A549 (cell line): ENCODE data around the gene EME2. TPM values are rescaled to one million over a fixed set of nuclear protein-coding genes. Genes with fewer than 3 reads are reported as not detected.

Source experiments
- ATAC-seq, 2 experiments: fragments of 200-7000 bp in 1 of 2; fragments of >200 bp in 1 of 2; cut with Nextera tagmentation in 1 of 2; cut with Tn5 transposase in 1 of 2; 3 replicates each; pipeline versions ENCODE4 v1.8.0 to v1.9.1; 2018 to 2020; ENCODE audit warnings: mild to moderate bottlenecking in 1 of 2, moderate library complexity in 1 of 2
- CTCF ChIA-PET: fragments of 300-600 bp; sonication (Branson Sonifier 250); formaldehyde crosslinking; extraction: SDS; loops from one replicate; lab custom pipeline; 2021; ENCODE audit warnings: antibody characterized with exemption, inconsistent platforms; lab: Yijun Ruan, JAX
- POLR2A ChIA-PET: fragments of 350-600 bp; formaldehyde crosslinking; extraction: SDS; loops from one replicate; lab custom pipeline; 2021; ENCODE audit warnings: antibody characterized with exemption, inconsistent platforms; lab: Yijun Ruan, JAX
- DNase-seq, 2 experiments: peaks; one replicate each; pipeline versions ENCODE4 v3.0.0 to v3.0.0-alpha.2; 2011 to 2016; ENCODE audit warnings: low read depth in 1 of 2, low spot score in 1 of 2
- FAIRE-seq: peaks from 2 replicates; lab custom pipeline; 2011; peaks lifted over from hg19 to GRCh38; lab: Jason Lieb, UNC
- H3K27ac ChIP-seq, 2 experiments: fragments of >200 bp; sonication (Bioruptor Twin); formaldehyde crosslinking; 3 replicates each; pipeline ENCODE4 v1.5.1; 2016 to 2017
- H3K4me1 ChIP-seq: fragments of >200 bp; sonication (Bioruptor Twin); formaldehyde crosslinking; 3 replicates; pipeline ENCODE4 v1.6.1; 2016
- H3K4me2 ChIP-seq: fragments of >200 bp; sonication (Bioruptor Twin); formaldehyde crosslinking; 3 replicates; pipeline ENCODE4 v1.6.1; 2016
- H3K4me3 ChIP-seq: fragments of >200 bp; sonication (Bioruptor Twin); formaldehyde crosslinking; 3 replicates; pipeline ENCODE4 v1.5.1; 2016
- H3K9me3 ChIP-seq: fragments of >200 bp; sonication (Bioruptor Twin); formaldehyde crosslinking; 3 replicates; pipeline ENCODE4 v1.6.1; 2016
- BHLHE40 ChIP-seq: IDR thresholded peaks from 2 replicates; pipeline ENCODE4 v1.6.1; 2012; ENCODE audit warnings: low read depth, low read length, inconsistent platforms
- CHD2 ChIP-seq: fragments of 150-350 bp; IDR thresholded peaks from 2 replicates; pipeline ENCODE4 v1.6.1; 2014; ENCODE audit warnings: low read length; ENCODE audit not compliant: partially characterized antibody
- CHD4 ChIP-seq: fragments of 200-600 bp; sonication (generic); IDR thresholded peaks from 2 replicates; pipeline ENCODE4 v1.6.1; 2016; ENCODE audit warnings: antibody characterized with exemption, mild to moderate bottlenecking, borderline replicate concordance
- EP300 ChIP-seq, 2 experiments: fragments of >200 bp; sonication (Bioruptor Twin); formaldehyde crosslinking; IDR thresholded peaks; 2 replicates in 1 of 2; 3 replicates in 1 of 2; pipeline ENCODE4 v1.6.1; 2016 to 2017
- FOSB ChIP-seq: fragments of 250-450 bp; sonication (Bioruptor Pico); IDR thresholded peaks from 2 replicates; pipeline ENCODE4 v1.5.0; 2020; ENCODE audit warnings: mild to moderate bottlenecking, moderate library complexity
- FOXS1 ChIP-seq: fragments of 250-450 bp; sonication (Bioruptor Pico); IDR thresholded peaks from 2 replicates; pipeline ENCODE4 v1.5.0; 2020; ENCODE audit warnings: mild to moderate bottlenecking, moderate library complexity
- HDAC2 ChIP-seq: fragments of 200-600 bp; sonication (generic); IDR thresholded peaks from 2 replicates; pipeline ENCODE4 v1.6.1; 2016
- HEYL ChIP-seq: fragments of 250-450 bp; sonication (Bioruptor Pico); IDR thresholded peaks from 2 replicates; pipeline ENCODE4 v1.8.0; 2021; ENCODE audit warnings: mild to moderate bottlenecking, moderate library complexity
- HOXB5 ChIP-seq: fragments of 250-450 bp; sonication (Bioruptor Pico); IDR thresholded peaks from 2 replicates; pipeline ENCODE4 v1.5.0; 2020; ENCODE audit warnings: mild to moderate bottlenecking, moderate library complexity
- JUN ChIP-seq, 2 experiments: fragments of >200 bp; sonication (Bioruptor Twin); formaldehyde crosslinking; IDR thresholded peaks; 2 replicates in 1 of 2; 3 replicates in 1 of 2; pipeline ENCODE4 v1.6.1; 2016 to 2017
- KDM1A ChIP-seq: fragments of 200-600 bp; sonication (generic); IDR thresholded peaks from 2 replicates; pipeline ENCODE4 v1.6.1; 2016; ENCODE audit warnings: low read depth, mild to moderate bottlenecking
- KDM5A ChIP-seq: fragments of 200-600 bp; sonication (generic); IDR thresholded peaks from 2 replicates; pipeline ENCODE4 v1.6.1; 2016; ENCODE audit warnings: antibody characterized with exemption, mild to moderate bottlenecking
- NPAS2 ChIP-seq: fragments of 250-450 bp; sonication (Bioruptor Pico); IDR thresholded peaks from 2 replicates; pipeline ENCODE4 v1.8.0; 2022; ENCODE audit warnings: mild to moderate bottlenecking, moderate library complexity, borderline replicate concordance
- RAD21 ChIP-seq, 2 experiments: fragments of >200 bp in 1 of 2; sonication (Bioruptor Twin) in 1 of 2; formaldehyde crosslinking in 1 of 2; IDR thresholded peaks in 1 of 2; conservative IDR thresholded peaks in 1 of 2; 2 replicates in 1 of 2; 3 replicates in 1 of 2; pipeline ENCODE4 v1.6.1; 2012 to 2018; ENCODE audit warnings: inconsistent platforms in 1 of 2
- RARB ChIP-seq: fragments of 250-450 bp; sonication (Bioruptor Pico); IDR thresholded peaks from 2 replicates; pipeline ENCODE4 v1.8.0; 2021; ENCODE audit warnings: mild to moderate bottlenecking, moderate library complexity
- RFX5 ChIP-seq: fragments of 450-650 bp; IDR thresholded peaks from 2 replicates; pipeline ENCODE4 v1.7.1; 2014; ENCODE audit warnings: antibody characterized with exemption, mild to moderate bottlenecking, moderate library complexity
- SMC3 ChIP-seq: fragments of >200 bp; sonication (Bioruptor Twin); formaldehyde crosslinking; IDR thresholded peaks from 3 replicates; pipeline ENCODE4 v1.6.1; 2018; ENCODE audit warnings: inconsistent platforms
- TFCP2L1 ChIP-seq: fragments of 250-450 bp; sonication (Bioruptor Pico); IDR thresholded peaks from 2 replicates; pipeline ENCODE4 v1.5.0; 2021; ENCODE audit warnings: mild to moderate bottlenecking
- TP53 ChIP-seq: fragments of 250-450 bp; sonication (Bioruptor Pico); IDR thresholded peaks from 2 replicates; pipeline ENCODE4 v1.5.0; 2021; ENCODE audit warnings: mild to moderate bottlenecking, moderate library complexity
- ZC3H11A ChIP-seq: fragments of 450-650 bp; IDR thresholded peaks from 2 replicates; pipeline ENCODE4 v1.6.1; 2014; ENCODE audit warnings: antibody characterized with exemption, mild to moderate bottlenecking
- WGBS: methylation state at CpG from one replicate; pipeline ENCODE4 v1.1.6; 2017; ENCODE audit errors: missing lambda C conversion rate; 5-methylcytosine and 5-hydroxymethylcytosine counted together
- polyA plus RNA-seq, 4 experiments: library from polyadenylated mRNA; depleted of rRNA in 3 of 4; stranded (reverse); fragments of >200 nt; fragmentation: RNase III in 1 of 4; extraction: RNeasy Plus Mini Kit Qiagen cat#74134 plus additional on column Dnase treatment in 1 of 4; gene quantifications; 2 replicates in 3 of 4; 3 replicates in 1 of 4; pipeline ENCODE4 v1.2.3, GENCODE V29; 2011 to 2017
- TF ChIP-seq, protein P1 (sequence below): fragments of 250-450 bp; sonication (Bioruptor Pico); IDR thresholded peaks from 2 replicates; pipeline ENCODE4 v1.5.0; 2020; ENCODE audit warnings: low read depth, mild to moderate bottlenecking, moderate library complexity
- TF ChIP-seq, protein P2 (sequence below): IDR thresholded peaks from 2 replicates; pipeline ENCODE4 v1.6.1; 2012
- TF ChIP-seq, protein P3 (sequence below): fragments of >200 bp; sonication (Bioruptor Twin); formaldehyde crosslinking; IDR thresholded peaks from 2 replicates; pipeline ENCODE4 v1.6.1; 2016

EME2 gene
- polyA plus RNA-seq, 2 of the 4 experiments (the other 2 are of a cell fraction): 2.9 to 16.5 TPM

DNA sequence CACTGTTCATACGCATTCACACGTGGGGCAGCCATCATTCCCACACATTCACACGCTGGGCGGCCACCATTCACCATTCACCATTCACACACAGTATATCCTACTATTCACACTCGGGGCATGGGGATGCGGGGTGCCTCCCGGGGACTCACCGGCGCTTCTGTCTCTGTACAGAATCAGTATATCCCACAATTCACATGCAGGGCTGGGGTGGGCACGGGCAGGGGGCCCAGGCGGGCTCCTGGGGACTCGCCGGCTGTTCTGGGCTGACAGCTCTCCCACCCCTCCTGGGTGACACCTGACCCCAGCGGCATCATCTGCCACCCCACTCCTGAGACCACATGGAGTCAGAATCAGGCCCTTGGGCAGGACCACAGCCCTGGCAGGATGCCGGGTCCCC, 10.9 kb upstream of the EME2 start:
- FAIRE-seq (no peak), DNase-seq (no peak), ATAC-seq (no peak)
- no peak overlapping the region for H3K4me2 ChIP-seq
- no peak for TF ChIP-seq FOXS1
- TF ChIP-seq HDAC2: no peak
- no peak overlapping the region for H3K4me3 ChIP-seq
- no peaks in the 10 kb centered on the region for H3K9me3 ChIP-seq
- CTCF ChIA-PET: interaction anchor here (1.3 kb wide), 1 partner anchor 12 kb away, joined by 3 read pairs; no protein-coding TSS in a partner anchor
- POLR2A ChIA-PET: no interaction called here
- no peak overlapping the region for H3K27ac ChIP-seq
- 93% methylated on average over 10 of the region's 15 CpGs for WGBS
- no peaks in the 10 kb centered on the region for H3K4me1 ChIP-seq

DNA sequence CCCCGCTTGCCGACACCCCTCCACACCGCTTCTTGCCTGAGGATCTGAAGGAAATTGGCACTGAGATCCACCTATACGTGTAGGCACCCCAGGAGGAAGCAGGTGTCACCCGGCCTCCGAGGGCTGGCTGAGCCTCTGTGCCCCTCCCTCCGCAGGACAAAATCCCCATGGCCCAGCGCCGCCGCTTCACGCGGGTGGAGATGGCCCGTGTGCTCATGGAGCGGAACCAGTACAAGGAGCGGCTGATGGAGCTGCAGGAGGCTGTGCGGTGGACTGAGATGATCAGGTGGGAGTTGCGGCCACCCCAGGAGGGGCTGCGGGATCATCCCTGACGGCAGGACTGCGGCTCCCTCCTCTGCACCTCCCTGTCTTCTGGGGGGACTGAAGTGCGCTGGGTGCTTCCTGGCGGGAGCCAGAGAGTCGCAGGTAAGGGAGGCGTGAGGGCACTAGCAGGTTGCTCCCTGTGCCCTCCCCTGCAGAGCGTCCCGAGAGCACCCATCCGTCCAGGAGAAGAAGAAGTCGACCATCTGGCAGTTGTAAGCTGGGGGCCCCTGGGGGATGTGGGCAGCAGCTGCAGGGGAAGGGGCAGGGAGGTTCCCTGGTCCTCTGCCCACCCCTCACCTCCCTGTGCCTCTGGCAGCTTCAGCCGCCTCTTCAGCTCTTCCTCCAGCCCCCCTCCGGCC, 10.3 kb upstream of the EME2 start:
- DNase-seq: no peak

DNA sequence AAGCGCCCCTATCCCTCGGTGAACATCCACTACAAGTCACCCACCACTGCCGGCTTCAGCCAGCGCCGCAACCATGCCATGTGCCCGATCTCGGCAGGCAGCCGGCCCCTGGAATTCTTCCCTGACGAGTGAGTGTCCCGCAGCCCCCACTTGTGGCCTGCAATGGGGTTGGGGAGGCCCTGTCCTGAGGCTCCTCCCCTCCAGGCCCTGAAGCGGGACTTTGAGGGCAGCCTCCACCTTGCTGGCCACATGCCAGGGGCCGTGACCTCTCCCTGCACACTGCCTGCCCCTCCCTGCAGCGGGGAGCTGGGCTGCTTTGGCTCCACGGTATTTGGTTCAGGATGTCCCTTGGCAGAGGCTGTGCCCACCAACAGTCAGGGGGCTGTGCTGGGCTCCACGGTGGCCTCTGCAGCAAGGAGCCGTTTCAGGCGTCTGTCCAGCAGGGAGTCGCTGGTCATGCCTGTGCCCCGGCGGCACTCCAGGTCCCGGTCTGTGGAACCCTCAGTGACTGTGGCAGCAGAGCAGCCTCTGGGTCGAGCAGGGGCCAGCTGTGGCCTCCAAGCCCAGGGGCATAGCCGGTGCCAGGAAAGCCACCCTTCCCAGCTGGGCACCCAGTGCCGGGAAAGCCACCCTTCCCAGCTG, 9.6 kb upstream of the EME2 start:
- CTCF ChIA-PET: interaction anchor here (1.0 to 8.5 kb wide), 13 partner anchors 9 to 330 kb away, joined by 3 to 56 read pairs (median 5); partner anchors contain the start of genes EME2, IGFALS, MAPK8IP3 and MRPS34
- Histone ChIP-seq H3K4me2 (no peak overlapping the region), H3K4me3 (no peak overlapping the region), H3K27ac (no peak overlapping the region), H3K4me1 (no peaks in the 10 kb centered on the region), H3K9me3 (no peaks in the 10 kb centered on the region)
- DNase-seq (no peak), ATAC-seq (no peak), FAIRE-seq (no peak)
- POLR2A ChIA-PET: interaction anchor here (1.1 to 1.9 kb wide), 2 partner anchors 57 to 71 kb away, joined by 3 to 6 read pairs; partner anchors contain the start of gene MAPK8IP3
- 90% methylated on average over 8 of the region's 24 CpGs for WGBS
- TF ChIP-seq CHD2 (no peak), HEYL (no peak)
- TF ChIP-seq, all 56 proteins: peak for 0

More for the DNA sequence above, 10.3 kb upstream of the EME2 start:
- no peak overlapping the region for H3K27ac ChIP-seq
- 93% methylated on average over 30 of the region's 30 CpGs for WGBS
- CTCF ChIA-PET: interaction anchor here (1.3 to 8.5 kb wide), 3 partner anchors 12 to 55 kb away, joined by 3 to 56 read pairs (median 15); partner anchors contain the start of gene MAPK8IP3
- H3K4me2 ChIP-seq: no peak overlapping the region
- POLR2A ChIA-PET: no interaction called here
- H3K4me1 ChIP-seq: no peaks in the 10 kb centered on the region
- TF ChIP-seq EP300 (IDR thresholded peaks at IDR 0.05): no peak
- TF ChIP-seq RARB (CRISPR knock-in tag): no peak
- TF ChIP-seq RAD21 (conservative IDR thresholded peaks at IDR 0.05 in 1 of 2, IDR thresholded peaks at IDR 0.05 in 1 of 2): no peak
- no peak overlapping the region for H3K4me3 ChIP-seq
- H3K9me3 ChIP-seq: no peaks in the 10 kb centered on the region
- ATAC-seq (no peak), FAIRE-seq (no peak)

DNA sequence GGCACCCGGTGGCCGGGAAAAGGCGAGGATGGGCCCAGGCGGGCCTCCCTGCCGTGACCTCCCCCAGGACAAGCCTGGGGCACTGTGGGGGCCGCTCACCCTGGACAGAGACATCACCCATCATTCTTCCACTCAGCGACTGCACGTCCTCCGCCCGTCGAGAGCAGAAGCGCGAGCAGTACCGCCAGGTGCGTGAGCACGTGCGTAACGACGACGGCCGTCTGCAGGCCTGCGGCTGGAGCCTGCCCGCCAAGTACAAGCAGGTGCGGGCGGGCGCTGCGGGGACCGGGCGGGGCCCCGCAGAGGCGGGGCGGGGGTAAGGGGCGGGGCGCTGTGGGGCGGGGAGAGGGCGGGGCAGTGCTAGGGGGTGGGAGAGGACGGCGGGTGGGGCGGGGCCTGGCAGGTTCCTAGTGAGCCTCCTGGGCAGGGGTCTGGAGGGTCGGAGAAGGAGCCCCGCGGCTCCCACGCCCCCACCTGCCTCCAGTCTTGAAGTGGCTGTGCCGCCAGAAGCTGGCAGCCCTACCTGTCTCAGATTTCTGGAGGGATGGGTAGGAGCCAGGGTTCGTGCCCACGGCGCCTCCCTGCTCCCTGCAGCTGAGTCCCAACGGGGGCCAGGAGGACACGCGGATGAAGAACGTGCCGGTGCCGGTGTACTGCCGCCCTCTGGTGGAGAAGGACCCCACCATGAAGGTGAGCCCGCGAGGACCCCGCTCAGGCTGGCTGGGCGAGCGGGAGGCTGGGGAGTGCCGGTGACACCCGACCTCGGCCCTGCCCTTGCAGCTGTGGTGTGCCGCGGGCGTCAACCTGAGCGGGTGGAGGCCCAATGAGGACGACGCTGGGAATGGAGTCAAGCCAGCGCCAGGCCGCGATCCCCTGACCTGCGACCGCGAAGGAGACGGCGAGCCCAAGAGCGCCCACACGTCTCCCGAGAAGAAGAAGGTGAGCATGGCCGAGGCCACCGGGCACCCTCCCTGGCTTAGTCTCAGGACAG, 8.8 kb upstream of the EME2 start:
- POLR2A ChIA-PET: interaction anchor here (1.1 to 1.9 kb wide), 2 partner anchors 58 to 72 kb away, joined by 3 to 6 read pairs; partner anchors contain the start of gene MAPK8IP3
- Histone ChIP-seq H3K27ac (no peak overlapping the region), H3K4me1 (no peaks in the 10 kb centered on the region), H3K4me3 (no peak overlapping the region), H3K9me3 (no peaks in the 10 kb centered on the region), H3K4me2 (no peak overlapping the region)
- WGBS: 85% methylated on average over 41 of the region's 81 CpGs
- DNase-seq: peak in 1 of 2 experiments; percentile 56
- ATAC-seq: peak; percentile 10 to 65; a peak in 3 of 6 replicates
- no peak for FAIRE-seq
- CTCF ChIA-PET: interaction anchor here (0.7 to 8.5 kb wide), 28 partner anchors 9 to 426 kb away, joined by 3 to 56 read pairs (median 4); partner anchors contain the start of genes EME2, IFT140, IGFALS and MAPK8IP3
- TF ChIP-seq, protein P1, sequence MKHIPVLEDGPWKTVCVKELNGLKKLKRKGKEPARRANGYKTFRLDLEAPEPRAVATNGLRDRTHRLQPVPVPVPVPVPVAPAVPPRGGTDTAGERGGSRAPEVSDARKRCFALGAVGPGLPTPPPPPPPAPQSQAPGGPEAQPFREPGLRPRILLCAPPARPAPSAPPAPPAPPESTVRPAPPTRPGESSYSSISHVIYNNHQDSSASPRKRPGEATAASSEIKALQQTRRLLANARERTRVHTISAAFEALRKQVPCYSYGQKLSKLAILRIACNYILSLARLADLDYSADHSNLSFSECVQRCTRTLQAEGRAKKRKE (CRISPR knock-in tag): no peak
- TF ChIP-seq CHD4 (no peak), TFCP2L1 (CRISPR knock-in tag) (no peak), JUN (IDR thresholded peaks at IDR 0.05) (no peak), ZC3H11A (no peak), FOXS1 (no peak), HOXB5 (CRISPR knock-in tag) (no peak), RFX5 (no peak), SMC3 (peak; percentile 49), NPAS2 (CRISPR knock-in tag) (no peak), KDM5A (no peak), KDM1A (no peak), HDAC2 (no peak), FOSB (no peak), TP53 (CRISPR knock-in tag) (no peak), BHLHE40 (no peak)
- TF ChIP-seq, protein P2, sequence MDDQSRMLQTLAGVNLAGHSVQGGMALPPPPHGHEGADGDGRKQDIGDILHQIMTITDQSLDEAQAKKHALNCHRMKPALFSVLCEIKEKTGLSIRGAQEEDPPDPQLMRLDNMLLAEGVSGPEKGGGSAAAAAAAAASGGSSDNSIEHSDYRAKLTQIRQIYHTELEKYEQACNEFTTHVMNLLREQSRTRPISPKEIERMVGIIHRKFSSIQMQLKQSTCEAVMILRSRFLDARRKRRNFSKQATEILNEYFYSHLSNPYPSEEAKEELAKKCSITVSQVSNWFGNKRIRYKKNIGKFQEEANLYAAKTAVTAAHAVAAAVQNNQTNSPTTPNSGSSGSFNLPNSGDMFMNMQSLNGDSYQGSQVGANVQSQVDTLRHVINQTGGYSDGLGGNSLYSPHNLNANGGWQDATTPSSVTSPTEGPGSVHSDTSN: no peak
- TF ChIP-seq, protein P3, sequence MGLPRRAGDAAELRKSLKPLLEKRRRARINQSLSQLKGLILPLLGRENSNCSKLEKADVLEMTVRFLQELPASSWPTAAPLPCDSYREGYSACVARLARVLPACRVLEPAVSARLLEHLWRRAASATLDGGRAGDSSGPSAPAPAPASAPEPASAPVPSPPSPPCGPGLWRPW: no peak
